Measurements from ENCODE around the gene ADARB2.

Gene ADARB2

DNA sequence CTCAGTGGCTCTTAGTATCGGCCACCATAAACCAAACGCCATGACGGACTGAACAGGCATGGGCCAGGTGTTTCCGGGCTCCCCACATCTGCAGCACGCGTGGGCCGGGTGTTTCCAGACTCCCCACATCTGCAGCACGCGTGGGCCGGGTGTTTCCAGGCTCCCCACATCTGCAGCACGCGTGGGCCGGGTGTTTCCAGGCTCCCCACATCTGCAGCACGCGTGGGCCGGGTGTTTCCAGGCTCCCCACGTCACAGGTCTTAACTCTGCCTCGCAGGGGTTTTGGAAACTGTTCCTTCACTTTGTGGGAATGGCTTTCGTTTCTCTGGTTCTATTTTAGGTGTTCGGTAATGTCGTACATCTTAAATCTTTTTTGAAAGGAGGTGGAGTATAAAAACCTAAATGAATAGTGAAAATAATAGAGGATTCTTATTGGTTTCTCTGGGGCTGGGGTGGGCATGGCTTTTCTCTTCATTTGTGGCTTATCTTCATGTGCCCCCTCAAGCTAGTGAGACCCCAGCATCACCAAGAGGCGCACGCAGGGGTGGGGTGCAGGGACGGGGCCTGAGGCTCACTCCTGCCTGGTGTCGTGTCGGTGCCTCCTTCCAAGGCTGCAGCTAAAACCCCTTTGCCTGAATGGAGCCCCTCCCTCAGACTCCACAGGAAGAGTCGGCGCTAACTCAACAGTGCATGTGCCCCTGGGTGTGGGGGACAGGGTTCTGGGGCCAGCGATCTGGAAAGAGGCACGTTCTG lies 554.9 kb downstream of the ADARB2 start:
- no peak overlapping the region for H3K4me3 ChIP-seq (ENCODE audit: control insufficient read depth, low read depth, low read length)
- DNase-seq (ENCODE audit: low read depth), result no peak
- TF ChIP-seq, protein P1, sequence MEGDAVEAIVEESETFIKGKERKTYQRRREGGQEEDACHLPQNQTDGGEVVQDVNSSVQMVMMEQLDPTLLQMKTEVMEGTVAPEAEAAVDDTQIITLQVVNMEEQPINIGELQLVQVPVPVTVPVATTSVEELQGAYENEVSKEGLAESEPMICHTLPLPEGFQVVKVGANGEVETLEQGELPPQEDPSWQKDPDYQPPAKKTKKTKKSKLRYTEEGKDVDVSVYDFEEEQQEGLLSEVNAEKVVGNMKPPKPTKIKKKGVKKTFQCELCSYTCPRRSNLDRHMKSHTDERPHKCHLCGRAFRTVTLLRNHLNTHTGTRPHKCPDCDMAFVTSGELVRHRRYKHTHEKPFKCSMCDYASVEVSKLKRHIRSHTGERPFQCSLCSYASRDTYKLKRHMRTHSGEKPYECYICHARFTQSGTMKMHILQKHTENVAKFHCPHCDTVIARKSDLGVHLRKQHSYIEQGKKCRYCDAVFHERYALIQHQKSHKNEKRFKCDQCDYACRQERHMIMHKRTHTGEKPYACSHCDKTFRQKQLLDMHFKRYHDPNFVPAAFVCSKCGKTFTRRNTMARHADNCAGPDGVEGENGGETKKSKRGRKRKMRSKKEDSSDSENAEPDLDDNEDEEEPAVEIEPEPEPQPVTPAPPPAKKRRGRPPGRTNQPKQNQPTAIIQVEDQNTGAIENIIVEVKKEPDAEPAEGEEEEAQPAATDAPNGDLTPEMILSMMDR (conservative IDR thresholded peaks at IDR 0.05; ENCODE audit: control insufficient read depth, insufficient read depth, low read depth, low read length), result no peak

DNA sequence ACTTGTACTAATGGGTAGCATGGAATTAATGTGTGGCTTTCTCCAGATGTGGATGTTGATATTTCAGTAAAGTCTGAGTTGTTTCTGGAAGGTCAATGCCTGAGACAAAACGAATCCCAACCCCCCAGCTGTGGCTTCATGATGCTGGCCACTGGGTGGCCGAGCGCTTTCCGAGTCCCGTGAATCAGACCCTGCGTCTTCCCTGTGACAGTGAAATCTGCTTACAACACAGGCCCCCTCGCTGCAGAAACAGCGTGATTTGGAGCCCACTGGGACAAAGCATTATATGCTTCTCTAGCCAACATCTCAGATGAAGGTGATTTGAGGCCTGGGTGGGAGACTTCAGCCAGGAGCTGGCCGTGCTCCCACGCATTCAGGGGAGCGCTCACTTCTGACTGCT lies 556.5 kb downstream of the ADARB2 start:
- no peak for DNase-seq (ENCODE audit: low read depth)
- TF ChIP-seq, protein P1 (conservative IDR thresholded peaks at IDR 0.05; ENCODE audit: control insufficient read depth, insufficient read depth, low read depth, low read length), result no peak
- H3K4me3 ChIP-seq (ENCODE audit: control insufficient read depth, low read depth, low read length), result no peak overlapping the region

DNA sequence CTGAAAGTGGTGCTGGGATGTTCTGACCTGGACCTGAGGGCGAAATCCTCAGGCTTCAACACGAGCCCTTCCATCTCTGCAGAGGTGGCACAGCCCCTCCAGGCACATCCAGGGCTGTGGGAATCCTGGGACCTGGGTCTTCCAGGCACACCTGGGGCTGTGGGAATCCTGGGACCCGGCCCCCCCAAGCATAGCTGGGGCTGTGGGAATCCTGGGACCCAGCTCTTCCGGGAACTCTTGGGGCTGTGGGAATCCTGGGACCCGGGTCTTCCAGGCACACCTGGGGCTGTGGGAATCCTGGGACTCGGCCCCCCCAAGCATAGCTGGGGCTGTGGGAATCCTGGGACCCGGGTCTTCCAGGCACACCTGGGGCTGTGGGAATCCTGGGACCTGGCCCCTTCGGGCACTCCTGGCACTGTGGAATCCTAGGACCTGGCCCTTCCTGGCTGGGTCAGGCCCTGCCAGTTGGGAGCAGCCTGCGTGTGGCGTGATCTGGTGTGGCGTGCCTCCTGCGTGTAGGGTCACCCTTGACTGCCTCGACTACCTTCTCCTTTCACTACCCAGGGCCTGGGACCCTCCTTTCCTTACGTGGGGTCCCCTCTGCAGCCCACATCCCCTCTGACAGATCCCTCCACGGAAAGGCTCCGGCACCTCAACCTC lies 557.1 kb downstream of the ADARB2 start:
- no peak for DNase-seq (ENCODE audit: low read depth)
- TF ChIP-seq, protein P1 (conservative IDR thresholded peaks at IDR 0.05; ENCODE audit: control insufficient read depth, insufficient read depth, low read depth, low read length), result no peak
- no peak overlapping the region for H3K4me3 ChIP-seq (ENCODE audit: control insufficient read depth, low read depth, low read length)

DNA sequence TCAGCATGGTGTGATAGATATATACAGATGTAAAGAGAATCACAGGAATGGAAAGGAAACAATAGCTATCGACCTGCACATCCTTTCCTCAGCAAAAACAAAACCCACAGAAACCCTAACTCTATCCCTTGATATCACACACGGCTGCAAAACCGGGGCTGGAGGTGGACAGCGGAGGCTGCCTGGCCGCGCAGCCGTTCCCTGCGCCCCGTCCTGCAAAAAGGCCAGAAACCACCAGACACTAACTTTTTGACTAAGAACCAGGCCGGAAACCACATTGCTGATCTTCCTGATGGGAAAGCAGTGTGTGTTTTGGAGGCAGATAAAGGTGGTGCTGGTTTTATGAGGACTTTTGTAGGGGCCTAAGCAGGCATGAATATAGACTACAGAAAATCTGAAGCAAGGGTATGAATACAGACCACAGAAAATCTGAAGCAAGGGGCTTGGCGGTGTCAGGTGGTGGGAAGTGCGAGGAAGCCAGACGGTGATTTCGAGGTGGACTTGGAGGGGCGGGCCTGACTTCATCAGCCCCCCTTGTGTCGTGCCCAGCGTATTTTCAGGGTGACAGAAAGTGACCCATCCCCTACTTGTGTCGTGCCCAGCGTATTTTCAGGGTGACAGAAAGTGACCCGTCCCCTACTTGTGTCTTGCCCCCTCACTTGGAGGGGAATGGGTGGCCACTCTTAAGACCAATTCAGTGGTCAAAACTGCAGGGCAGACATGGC lies 557.8 kb downstream of the ADARB2 start:
- TF ChIP-seq, protein P1 (conservative IDR thresholded peaks at IDR 0.05; ENCODE audit: control insufficient read depth, insufficient read depth, low read depth, low read length), result no peak
- no peak overlapping the region for H3K4me3 ChIP-seq (ENCODE audit: control insufficient read depth, low read depth, low read length)
- no peak for DNase-seq (ENCODE audit: low read depth)

DNA sequence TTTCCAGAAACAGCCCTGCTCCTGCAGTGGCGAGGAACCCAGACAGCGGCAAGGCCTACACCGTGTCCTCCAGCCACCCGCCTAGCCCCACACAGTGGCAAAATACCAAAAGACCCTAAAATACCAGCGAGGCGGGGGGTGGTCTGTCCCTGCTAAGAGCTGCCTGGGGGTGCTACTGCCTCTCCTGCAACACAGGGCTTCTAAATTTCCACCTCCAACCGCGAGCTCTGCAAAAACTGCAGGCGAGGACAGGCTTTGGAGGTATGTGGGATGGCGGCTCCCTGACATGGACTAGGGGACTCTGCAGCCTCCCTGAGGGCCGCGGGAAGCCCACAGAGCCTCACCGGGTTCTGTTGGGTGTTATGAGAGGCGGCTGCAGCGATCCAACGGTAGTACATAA lies 558.8 kb downstream of the ADARB2 start:
- DNase-seq (ENCODE audit: low read depth), result no peak
- TF ChIP-seq, protein P1 (conservative IDR thresholded peaks at IDR 0.05; ENCODE audit: control insufficient read depth, insufficient read depth, low read depth, low read length), result no peak
- H3K4me3 ChIP-seq (ENCODE audit: control insufficient read depth, low read depth, low read length), result no peak overlapping the region

DNA sequence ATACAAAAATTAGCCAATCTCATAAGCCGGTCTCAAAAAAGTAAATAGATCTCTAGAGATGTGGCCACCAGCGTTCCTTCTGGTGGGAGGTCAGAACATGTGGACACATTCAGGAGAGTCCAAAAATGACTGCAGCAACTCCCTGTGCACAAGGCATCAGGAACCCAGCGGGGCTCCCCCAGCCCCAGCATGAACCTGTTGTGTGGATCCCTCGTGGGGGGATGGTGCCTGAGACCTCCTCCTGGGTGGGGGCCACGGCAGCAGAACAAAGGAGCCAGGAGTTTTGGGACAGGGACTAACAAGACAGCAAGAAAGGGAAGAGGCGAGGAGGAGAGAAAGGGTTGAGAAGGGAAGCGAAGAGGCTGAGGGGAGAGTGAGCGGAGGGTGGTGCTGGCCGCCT lies 559.4 kb downstream of the ADARB2 start:
- TF ChIP-seq, protein P1 (conservative IDR thresholded peaks at IDR 0.05; ENCODE audit: control insufficient read depth, insufficient read depth, low read depth, low read length), result no peak
- DNase-seq (ENCODE audit: low read depth), result no peak

More for the DNA sequence above, 559.4 kb downstream of the ADARB2 start:
- H3K4me3 ChIP-seq (ENCODE audit: control insufficient read depth, low read depth, low read length), result no peak overlapping the region

Data from fibroblast of mammary gland (primary cell).